A549 (cell line): ENCODE results near the gene MRPL34.

ENCODE experiments used
- RCOR1 ChIP-seq: fragments of 150-350 bp; IDR thresholded peaks from 2 replicates; pipeline ENCODE4 v1.6.1; 2014; ENCODE audit warnings: antibody characterized with exemption, low read length, low read depth
- RNF2 ChIP-seq: fragments of 200-600 bp; sonication (generic); IDR thresholded peaks from 2 replicates; pipeline ENCODE4 v1.6.1; 2016; ENCODE audit warnings: low read depth, mild to moderate bottlenecking, antibody characterized with exemption, moderate library complexity, borderline replicate concordance

DNA sequence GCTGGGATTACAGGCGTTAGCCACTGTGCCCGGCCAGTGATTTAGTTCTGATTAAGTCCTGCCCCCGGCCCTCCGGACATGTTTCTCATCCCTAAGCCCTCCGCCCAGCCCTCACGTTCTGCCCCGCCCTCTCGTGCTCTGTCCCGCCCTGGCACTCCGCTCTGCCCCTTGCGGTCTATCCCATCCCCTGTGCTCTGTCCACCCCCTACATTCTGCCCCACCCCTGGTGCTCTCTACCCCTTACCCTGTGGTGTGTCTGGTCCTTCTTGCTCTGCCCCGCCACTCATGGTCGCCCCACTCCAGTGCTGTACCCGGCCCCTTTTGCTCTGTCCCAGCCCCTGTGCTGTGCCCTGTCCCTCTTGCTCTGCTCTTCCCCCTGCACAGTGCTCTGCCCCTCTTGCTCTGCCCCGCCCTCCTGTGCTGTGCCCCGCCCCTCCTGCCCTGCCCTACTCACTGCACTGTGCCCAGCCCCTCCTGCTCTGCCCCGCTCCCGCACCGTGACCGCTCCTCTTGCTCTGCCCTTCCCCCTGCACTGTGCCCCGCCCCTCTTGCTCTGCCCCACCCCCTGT lies 34.7 kb downstream of the MRPL34 start:
- no peak for TF ChIP-seq RCOR1
- TF ChIP-seq RNF2, result no peak
